Large intestine (tissue), 3 donors: ENCODE data around the gene SH3RF1. TPM values are rescaled to one million over a fixed set of nuclear protein-coding genes. Genes with fewer than 3 reads are reported as not detected.
"Not testable (repeated sequence)": the region's sequence is repeated elsewhere in the genome, so short reads cannot be mapped to it uniquely, and the experiment has no call there.

Source experiments
- DNase-seq, 2 donors: peaks; one replicate each; pipeline versions ENCODE4 v3.0.0 to v3.0.0-alpha.2; 2013
- H3K27ac ChIP-seq: one replicate; pipeline ENCODE4 v1.5.1; 2013; ENCODE audit warnings: low read length
- H3K27me3 ChIP-seq: 2 replicates; pipeline ENCODE4 v1.6.1; 2013; ENCODE audit warnings: low read length; ENCODE audit not compliant: control insufficient read depth, insufficient read depth
- H3K36me3 ChIP-seq: 2 replicates; pipeline ENCODE4 v1.6.1; 2013; ENCODE audit warnings: low read length; ENCODE audit not compliant: control insufficient read depth, insufficient read depth
- H3K4me1 ChIP-seq: one replicate; pipeline ENCODE4 v1.6.1; 2013; ENCODE audit warnings: low read length; ENCODE audit not compliant: control insufficient read depth, insufficient read depth
- H3K4me3 ChIP-seq: one replicate; pipeline ENCODE4 v1.5.1; 2013; ENCODE audit warnings: low read length
- H3K9me3 ChIP-seq: one replicate; pipeline ENCODE4 v1.6.1; 2013; ENCODE audit warnings: mild to moderate bottlenecking, low read depth, low read length, moderate library complexity; ENCODE audit not compliant: control insufficient read depth
- WGBS: methylation state at CpG from one replicate; pipeline ENCODE4 v1.1.5; 2013; ENCODE audit warnings: low lambda C conversion rate; ENCODE audit not compliant: insufficient coverage; 5-methylcytosine and 5-hydroxymethylcytosine counted together
- polyA plus RNA-seq: library from polyadenylated mRNA; unstranded; fragments of 120-200 nt; gene quantifications from one replicate; pipeline ENCODE4 v1.2.1, GENCODE V29; 2013

SH3RF1 gene
- polyA plus RNA-seq, 1 donor, result 30.1 TPM

DNA sequence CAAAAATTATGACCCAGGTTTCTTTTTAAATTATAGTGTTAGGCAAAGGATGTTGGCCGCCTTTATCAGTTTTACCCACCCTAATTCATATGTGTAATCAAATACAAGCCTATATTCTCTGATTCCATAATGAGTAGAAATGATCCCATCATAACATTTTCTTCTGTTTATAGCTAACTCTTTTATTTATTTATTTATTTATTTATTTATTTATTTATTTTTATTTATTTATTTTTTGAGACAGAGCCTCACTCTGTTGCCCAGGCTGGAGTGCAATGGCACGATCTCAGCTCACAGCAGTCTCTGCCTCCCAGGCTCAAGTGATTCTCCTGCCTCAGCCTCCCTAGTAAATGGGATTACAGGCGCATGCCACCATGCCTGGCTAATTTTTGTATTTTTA, 7.1 kb upstream of the SH3RF1 start:
- not testable (repeated sequence) for H3K4me1 ChIP-seq, H3K27ac ChIP-seq, H3K36me3 ChIP-seq, H3K4me3 ChIP-seq, H3K27me3 ChIP-seq, H3K9me3 ChIP-seq, DNase-seq
- no CpG with 5 or more reads among the region's 3 CpGs for WGBS

- H3K27ac ChIP-seq, result no peak overlapping the region
- H3K36me3 ChIP-seq, result no peaks in the 10 kb centered on the region
- H3K4me3 ChIP-seq, result no peak overlapping the region
- no peak for DNase-seq
- peaks cover 6% of the 10 kb centered on the region for H3K4me1 ChIP-seq
- H3K9me3 ChIP-seq, result no peaks in the 10 kb centered on the region
- H3K27me3 ChIP-seq, result no peaks in the 10 kb centered on the region
- WGBS, result no CpG with 5 or more reads among the region's 2 CpGs
These were observed 4.4 kb upstream of the SH3RF1 start for GRCh38 chr4:169275180-169275579.

GRCh38 chr4:169274033-169274432, 3.3 kb upstream of the SH3RF1 start:
- Histone ChIP-seq H3K27ac (no peak overlapping the region), H3K4me1 (peaks cover 6% of the 10 kb centered on the region), H3K27me3 (no peaks in the 10 kb centered on the region), H3K4me3 (no peak overlapping the region), H3K9me3 (no peaks in the 10 kb centered on the region), H3K36me3 (no peaks in the 10 kb centered on the region)
- peak in 1 of 2 donors; percentile 49 for DNase-seq
- no CpG with 5 or more reads among the region's 3 CpGs for WGBS

GRCh38 chr4:169272265-169272886, 1.6 kb upstream of the SH3RF1 start:
- peaks cover 18% of the 10 kb centered on the region for H3K4me1 ChIP-seq
- DNase-seq, result no peak
- WGBS, result 44% methylated on average over 3 of the region's 3 CpGs
- H3K9me3 ChIP-seq, result no peaks in the 10 kb centered on the region
- H3K4me3 ChIP-seq, result no peak overlapping the region
- H3K27ac ChIP-seq, result no peak overlapping the region
- no peaks in the 10 kb centered on the region for H3K27me3 ChIP-seq
- H3K36me3 ChIP-seq, result peaks cover 2% of the 10 kb centered on the region

DNA sequence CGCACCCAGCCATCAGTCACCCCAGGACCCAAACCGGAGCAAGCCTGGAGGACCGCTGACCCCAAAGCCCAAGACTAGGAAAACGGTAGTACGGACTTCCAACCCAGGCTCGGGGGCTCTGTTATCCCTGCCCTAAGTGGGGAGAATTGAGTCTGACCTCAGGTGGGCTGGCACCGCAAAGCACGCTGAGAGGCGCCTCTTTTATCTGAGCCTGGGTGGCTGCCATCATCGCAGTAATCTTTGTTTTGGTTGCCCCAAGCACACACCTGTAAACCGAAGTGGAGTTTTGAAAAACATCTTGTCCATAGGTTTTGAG, 894 bp upstream of the SH3RF1 start:
- Histone ChIP-seq H3K4me1 (peaks cover 24% of the 10 kb centered on the region), H3K9me3 (no peaks in the 10 kb centered on the region), H3K27ac (peak overlapping the region; percentile 52), H3K36me3 (peaks cover 2% of the 10 kb centered on the region), H3K27me3 (no peaks in the 10 kb centered on the region), H3K4me3 (peak overlapping the region; percentile 98)
- WGBS, result no CpG with 5 or more reads among the region's 11 CpGs
- no peak for DNase-seq

DNA sequence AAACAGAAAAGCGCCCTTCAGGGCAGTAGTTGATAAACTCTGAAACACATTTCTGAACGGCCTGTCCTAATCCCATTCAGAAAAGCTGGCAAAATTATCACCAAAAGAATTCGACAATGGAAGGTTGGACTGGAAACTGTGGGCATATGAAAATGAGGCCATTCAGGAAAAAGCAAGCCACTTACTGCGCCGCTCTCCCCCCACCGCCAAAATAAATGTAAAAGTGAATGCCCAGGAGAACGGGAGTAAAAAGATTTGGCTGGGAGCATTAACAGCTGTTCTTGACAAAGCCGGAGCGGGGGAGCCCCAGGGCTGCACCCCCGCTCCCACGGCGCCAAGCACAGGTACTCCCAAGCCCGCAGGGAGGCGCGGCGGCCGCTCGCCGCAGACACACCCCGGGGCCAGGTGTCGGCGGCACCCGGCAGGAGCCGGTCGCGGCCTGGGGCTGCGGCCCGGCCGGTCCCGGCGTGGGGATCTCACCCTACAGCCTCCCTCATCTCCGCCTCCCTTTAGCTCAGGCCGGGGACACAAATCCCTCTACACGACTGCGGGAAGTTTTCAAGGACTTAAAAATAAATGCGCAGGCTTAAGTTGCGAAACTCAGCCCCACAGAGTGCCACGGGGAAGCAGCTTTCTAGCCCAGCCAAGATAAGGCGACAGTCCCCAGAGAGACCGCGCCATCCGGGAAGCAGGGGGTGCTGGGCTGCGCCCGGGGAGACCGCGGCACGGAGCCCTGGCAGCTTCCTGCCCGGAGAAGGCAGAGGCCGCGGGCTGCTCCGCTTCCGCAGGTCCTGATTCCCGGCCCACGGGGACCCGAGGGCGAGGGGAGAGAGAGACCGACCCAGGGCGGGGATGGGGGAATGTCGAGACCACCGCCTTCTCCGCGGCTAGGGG, 593 bp downstream of the SH3RF1 start:
- DNase-seq, result peak; percentile 43 to 77
- peaks cover 2% of the 10 kb centered on the region for H3K36me3 ChIP-seq
- H3K9me3 ChIP-seq, result no peaks in the 10 kb centered on the region
- 0% methylated on average over 2 of the region's 62 CpGs for WGBS
- peak overlapping the region; percentile 98 for H3K27ac ChIP-seq
- no peaks in the 10 kb centered on the region for H3K27me3 ChIP-seq
- H3K4me3 ChIP-seq, result peak overlapping the region; percentile 98
- peaks cover 35% of the 10 kb centered on the region for H3K4me1 ChIP-seq

DNA sequence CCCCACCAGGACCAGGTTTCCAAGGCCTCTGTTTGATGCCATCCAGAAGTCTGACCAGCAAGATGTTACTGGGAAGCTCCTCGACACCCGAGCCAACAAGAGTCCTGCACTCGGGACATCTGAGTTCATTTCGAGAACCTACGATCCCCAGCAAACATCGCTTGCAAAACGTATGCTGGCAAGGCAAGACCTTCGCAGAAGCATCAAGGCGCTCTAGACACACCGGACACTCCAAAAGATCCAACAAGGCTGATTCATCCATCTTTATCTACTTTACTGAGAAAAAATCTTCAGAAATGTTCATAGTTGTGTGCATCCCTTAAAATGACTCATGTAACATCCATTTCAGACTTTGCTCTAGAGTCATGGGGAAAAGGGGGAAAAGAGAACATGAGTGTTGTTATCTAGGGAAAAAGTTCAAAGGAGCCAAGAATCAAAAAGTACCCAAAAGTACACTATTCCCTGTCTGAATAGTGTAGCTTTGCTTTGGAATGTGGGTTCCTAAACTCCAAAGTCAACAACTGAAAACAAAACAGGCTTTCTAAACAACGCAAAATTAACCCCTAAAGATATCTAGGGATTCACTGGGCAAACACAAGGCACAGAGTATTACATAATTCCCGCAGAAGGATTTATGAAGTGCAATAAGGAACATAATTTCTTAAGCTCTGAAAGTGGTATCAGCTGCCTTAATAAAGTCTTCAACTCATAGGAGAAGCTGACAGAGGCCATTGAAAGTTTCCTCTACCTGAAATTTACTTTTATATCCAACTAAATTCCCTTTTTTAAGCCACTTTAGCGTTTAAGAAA, 1.6 kb downstream of the SH3RF1 start:
- DNase-seq, result peak; percentile 76 to 95
- no CpG with 5 or more reads among the region's 13 CpGs for WGBS
- H3K27ac ChIP-seq, result peak overlapping the region; percentile 98

GRCh38 chr4:169267070-169267469, 3.7 kb downstream of the SH3RF1 start:
- H3K9me3 ChIP-seq, result no peaks in the 10 kb centered on the region
- peaks cover 34% of the 10 kb centered on the region for H3K4me1 ChIP-seq
- peaks cover 20% of the 10 kb centered on the region for H3K36me3 ChIP-seq
- DNase-seq, result no peak
- no peak overlapping the region for H3K4me3 ChIP-seq
- no CpG with 5 or more reads among the region's 1 CpG for WGBS
- peak overlapping the region; percentile 98 for H3K27ac ChIP-seq
- no peaks in the 10 kb centered on the region for H3K27me3 ChIP-seq

More for the DNA sequence above, 1.6 kb downstream of the SH3RF1 start:
- Histone ChIP-seq H3K4me3 (peak overlapping the region; percentile 98), H3K9me3 (no peaks in the 10 kb centered on the region), H3K36me3 (peaks cover 9% of the 10 kb centered on the region), H3K4me1 (peaks cover 35% of the 10 kb centered on the region), H3K27me3 (no peaks in the 10 kb centered on the region)

DNA sequence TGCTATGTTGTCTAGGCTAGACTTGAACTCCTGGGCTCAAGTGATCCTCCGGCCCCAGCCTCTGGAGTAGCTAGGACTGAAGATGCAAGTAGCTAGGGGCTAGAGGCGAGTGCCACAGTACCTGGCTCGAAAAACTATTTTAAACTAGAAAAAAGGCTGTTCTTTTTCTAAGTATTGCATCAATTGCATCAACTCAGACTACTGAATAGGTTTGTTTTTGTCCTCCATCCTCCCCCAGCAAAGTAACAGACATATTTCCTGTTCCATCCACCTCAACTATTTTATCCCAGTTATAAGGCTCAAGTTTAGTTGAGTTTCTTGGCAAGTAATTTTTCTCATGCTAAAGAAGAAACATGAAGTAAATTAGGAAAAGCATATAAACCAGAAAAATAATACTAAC, 4.1 kb downstream of the SH3RF1 start:
- H3K4me3 ChIP-seq, result no peak overlapping the region
- no CpG with 5 or more reads among the region's 3 CpGs for WGBS
- H3K27me3 ChIP-seq, result no peaks in the 10 kb centered on the region
- H3K9me3 ChIP-seq, result no peaks in the 10 kb centered on the region
- peak overlapping the region; percentile 98 for H3K27ac ChIP-seq
- H3K36me3 ChIP-seq, result peaks cover 20% of the 10 kb centered on the region
- H3K4me1 ChIP-seq, result peaks cover 30% of the 10 kb centered on the region
- DNase-seq, result no peak

GRCh38 chr4:169266081-169266480, 4.7 kb downstream of the SH3RF1 start:
- WGBS, result no CpG with 5 or more reads among the region's 4 CpGs
- no peak for DNase-seq

More at GRCh38 chr4:169266081-169266480, 4.7 kb downstream of the SH3RF1 start:
- Histone ChIP-seq H3K27me3 (no peaks in the 10 kb centered on the region), H3K4me1 (peaks cover 29% of the 10 kb centered on the region), H3K9me3 (no peaks in the 10 kb centered on the region), H3K27ac (peak overlapping the region; percentile 4), H3K36me3 (peaks cover 21% of the 10 kb centered on the region), H3K4me3 (no peak overlapping the region)
